Measurements from ENCODE around the gene CLIP2. TPM values are rescaled to one million over a fixed set of nuclear protein-coding genes. Genes with fewer than 3 reads are reported as not detected.

CLIP2 gene
- total and polyA plus RNA-seq, 2 of the 4 experiments (the other 2 are of a cell fraction), result 18.1 to 20.7 TPM

DNA sequence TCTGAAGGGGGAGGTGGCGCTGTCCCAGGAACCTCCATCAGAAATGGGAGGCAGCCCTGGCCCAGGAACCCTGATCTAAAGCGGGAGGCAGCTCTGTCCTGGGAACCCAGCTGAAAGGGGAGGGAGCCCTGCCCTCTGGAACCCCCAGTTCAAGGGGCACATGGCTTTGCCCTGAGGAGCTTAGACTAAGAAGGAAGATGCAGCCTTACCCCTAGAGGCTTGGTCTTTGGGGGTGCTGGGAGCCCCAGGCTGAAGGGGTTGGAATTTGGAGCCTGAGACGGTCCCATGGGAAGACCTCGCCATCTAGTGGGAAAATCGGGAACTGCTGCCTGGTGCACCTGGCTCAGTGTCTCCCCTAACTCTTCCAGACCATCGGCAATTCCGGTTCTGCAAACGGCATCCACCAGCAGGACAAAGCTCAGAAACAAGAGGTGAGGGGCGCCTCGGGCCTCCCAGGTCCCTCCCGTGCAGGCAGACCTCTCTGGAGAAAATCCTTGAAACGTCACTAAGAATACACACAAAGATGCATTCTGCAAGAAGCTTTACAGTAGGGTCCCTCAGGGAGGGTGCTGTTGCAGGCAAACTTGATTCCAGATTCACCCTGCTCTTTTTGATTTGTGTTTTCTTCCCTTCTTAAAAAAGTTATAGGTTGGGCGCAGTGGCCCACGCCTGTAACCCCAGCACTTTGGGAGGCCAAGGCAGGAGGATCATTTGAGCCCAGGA lies 112.1 kb downstream of the CLIP2 start:
- peak; percentile 91 for ATAC-seq (ENCODE audit: low read depth)
- peak; percentile 41 for DNase-seq
- Histone ChIP-seq H3K36me3 (ENCODE audit: control insufficient read depth, insufficient read depth, low read length) (peaks cover 60% of the 10 kb centered on the region), H3K18ac (ENCODE audit: low read depth, low read length) (no peak overlapping the region), H3K56ac (ENCODE audit: extremely low read depth, insufficient read depth, low read length) (no peak overlapping the region), H2BK5ac (ENCODE audit: low read depth, low read length, poor library complexity, severe bottlenecking) (no peak overlapping the region), H4K5ac (ENCODE audit: low read depth, low read length) (no peak overlapping the region), H3K14ac (replicated peaks; ENCODE audit: low read depth, low read length) (no peak overlapping the region), H2BK15ac (ENCODE audit: low read depth, low read length) (no peak overlapping the region), H4K20me1 (ENCODE audit: insufficient read depth, low read length) (peaks cover 10% of the 10 kb centered on the region; the same call in 1 of the 2 replicates), H3K9me3 (ENCODE audit: control insufficient read depth, insufficient read depth, low read length) (no peaks in the 10 kb centered on the region), H3K79me1 (ENCODE audit: low read depth in 1 of 2, low read length in 2 of 2) (peaks cover 0 to 10% of the 10 kb centered on the region in 2 experiments; a peak in 3 of 4 replicates), H4K8ac (ENCODE audit: low read depth in 2 of 2, low read length in 2 of 2) (no peak overlapping the region; a peak in 1 of 4 replicates), H3K4me2 (ENCODE audit: low read depth, low read length) (no peak overlapping the region), H2BK120ac (ENCODE audit: low read depth, low read length) (no peak overlapping the region), H3K27me3 (ENCODE audit: control insufficient read depth, insufficient read depth, low read length) (no peaks in the 10 kb centered on the region), H4K91ac (ENCODE audit: insufficient read depth, low read depth, low read length) (no peak overlapping the region), H3K9me1 (ENCODE audit: insufficient read depth, low read length) (no peaks in the 10 kb centered on the region), H2AK5ac (ENCODE audit: low read depth, low read length) (no peak overlapping the region), H3K27ac (ENCODE audit: insufficient read depth, low read length) (no peak overlapping the region), H3K9ac (ENCODE audit: low read depth, low read length) (no peak overlapping the region), H2AFZ (replicated peaks; ENCODE audit: low read length, poor library complexity) (peak overlapping the region; percentile 51), H3K4me1 (ENCODE audit: control insufficient read depth, insufficient read depth, low read length) (no peaks in the 10 kb centered on the region), H2BK20ac (ENCODE audit: low read depth, low read length) (no peak overlapping the region), H3K4ac (ENCODE audit: low read depth, low read length) (no peak overlapping the region), H2AK9ac (replicated peaks; ENCODE audit: low read depth, low read length, poor library complexity) (peak overlapping the region; percentile 87), H3K23ac (ENCODE audit: low read depth, low read length) (no peak overlapping the region), H3K4me3 (ENCODE audit: insufficient read depth, low read depth, low read length) (no peak overlapping the region)
- 100% methylated on average over 1 of the region's 14 CpGs; no CpG with 5 or more reads in 1 of the 2 experiments for WGBS, 2 experiments (ENCODE audit: extremely low coverage in 2 of 2, insufficient read length in 1 of 2)
- in situ Hi-C loops (cut with MboI; ENCODE audit: low sequenced_read_pairs), result loop anchor here (5.0 kb wide), 1 partner anchor 194 kb away; no protein-coding TSS in a partner anchor
- no TSS peak for BruUV-seq (replicated peaks)
- TF ChIP-seq MAZ (IDR thresholded peaks at IDR 0.05; ENCODE audit: borderline replicate concordance, low read depth, low read length), result 0 out of 2 replicates have a peak, but pooled peaks have one; percentile 7
- no peak for TF ChIP-seq MXI1 (IDR thresholded peaks at IDR 0.05; ENCODE audit: borderline replicate concordance, low read depth, low read length)
- TF ChIP-seq FOS (IDR thresholded peaks at IDR 0.05; ENCODE audit: low read depth, low read length), result no peak
- peak; percentile 68 for TF ChIP-seq SMC3 (IDR thresholded peaks at IDR 0.05; ENCODE audit: low read depth, low read length)
- no peak for TF ChIP-seq NFE2L2 (IDR thresholded peaks at IDR 0.05; ENCODE audit: low read depth, low read length)
- no peak for TF ChIP-seq CEBPB (IDR thresholded peaks at IDR 0.05; ENCODE audit: low read depth, low read length)
- TF ChIP-seq, protein P1, sequence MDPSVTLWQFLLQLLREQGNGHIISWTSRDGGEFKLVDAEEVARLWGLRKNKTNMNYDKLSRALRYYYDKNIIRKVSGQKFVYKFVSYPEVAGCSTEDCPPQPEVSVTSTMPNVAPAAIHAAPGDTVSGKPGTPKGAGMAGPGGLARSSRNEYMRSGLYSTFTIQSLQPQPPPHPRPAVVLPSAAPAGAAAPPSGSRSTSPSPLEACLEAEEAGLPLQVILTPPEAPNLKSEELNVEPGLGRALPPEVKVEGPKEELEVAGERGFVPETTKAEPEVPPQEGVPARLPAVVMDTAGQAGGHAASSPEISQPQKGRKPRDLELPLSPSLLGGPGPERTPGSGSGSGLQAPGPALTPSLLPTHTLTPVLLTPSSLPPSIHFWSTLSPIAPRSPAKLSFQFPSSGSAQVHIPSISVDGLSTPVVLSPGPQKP (IDR thresholded peaks at IDR 0.05; ENCODE audit: borderline replicate concordance, low read depth, low read length), result no peak
- no peak for TF ChIP-seq BHLHE40 (IDR thresholded peaks at IDR 0.05; ENCODE audit: low read depth, low read length)
- TF ChIP-seq RFX5 (IDR thresholded peaks at IDR 0.05; ENCODE audit: low read depth, low read length), result no peak
- TF ChIP-seq, protein P2, sequence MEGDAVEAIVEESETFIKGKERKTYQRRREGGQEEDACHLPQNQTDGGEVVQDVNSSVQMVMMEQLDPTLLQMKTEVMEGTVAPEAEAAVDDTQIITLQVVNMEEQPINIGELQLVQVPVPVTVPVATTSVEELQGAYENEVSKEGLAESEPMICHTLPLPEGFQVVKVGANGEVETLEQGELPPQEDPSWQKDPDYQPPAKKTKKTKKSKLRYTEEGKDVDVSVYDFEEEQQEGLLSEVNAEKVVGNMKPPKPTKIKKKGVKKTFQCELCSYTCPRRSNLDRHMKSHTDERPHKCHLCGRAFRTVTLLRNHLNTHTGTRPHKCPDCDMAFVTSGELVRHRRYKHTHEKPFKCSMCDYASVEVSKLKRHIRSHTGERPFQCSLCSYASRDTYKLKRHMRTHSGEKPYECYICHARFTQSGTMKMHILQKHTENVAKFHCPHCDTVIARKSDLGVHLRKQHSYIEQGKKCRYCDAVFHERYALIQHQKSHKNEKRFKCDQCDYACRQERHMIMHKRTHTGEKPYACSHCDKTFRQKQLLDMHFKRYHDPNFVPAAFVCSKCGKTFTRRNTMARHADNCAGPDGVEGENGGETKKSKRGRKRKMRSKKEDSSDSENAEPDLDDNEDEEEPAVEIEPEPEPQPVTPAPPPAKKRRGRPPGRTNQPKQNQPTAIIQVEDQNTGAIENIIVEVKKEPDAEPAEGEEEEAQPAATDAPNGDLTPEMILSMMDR (conservative IDR thresholded peaks at IDR 0.05; ENCODE audit: low read depth, low read length), result peak; percentile 88
- no peak for TF ChIP-seq CHD1 (IDR thresholded peaks at IDR 0.05; ENCODE audit: low read depth, low read length)
- no peak for TF ChIP-seq MAFK (IDR thresholded peaks at IDR 0.05; ENCODE audit: low read depth, low read length)
- TF ChIP-seq RAD21 (IDR thresholded peaks at IDR 0.05; ENCODE audit: low read length), result peak; percentile 88
- no peak for TF ChIP-seq RCOR1 (IDR thresholded peaks at IDR 0.05; ENCODE audit: insufficient replicate concordance, low read length)
- TF ChIP-seq POLR2A (IDR thresholded peaks at IDR 0.05; ENCODE audit: low read depth, low read length), result no peak
- ChIA-PET CTCF (interaction anchor here (0.6 to 2.7 kb wide), 8 partner anchors 12 to 294 kb away, joined by 3 to 20 read pairs (median 3); partner anchors contain the start of gene LAT2), POLR2A (ENCODE audit: unreplicated experiment) (interaction anchor here (0.6 to 1.4 kb wide), 2 partner anchors 114 to 195 kb away, joined by 4 to 14 read pairs; no protein-coding TSS in a partner anchor)
- intact Hi-C loops (cut with micrococcal nuclease), result loop anchor here (1.0 to 2.0 kb wide), 3 partner anchors 195 to 535 kb away; no protein-coding TSS in a partner anchor
- dilution Hi-C loops (cut with HindIII; ENCODE audit: low sequenced_read_pairs, unreplicated experiment), result no loop called here
